OCI-LY1 (cell line): ENCODE results near the gene VPS41.
"Not testable (repeated sequence)": the region's sequence is repeated elsewhere in the genome, so short reads cannot be mapped to it uniquely, and the experiment has no call there.

Source experiments
- H2AFZ ChIP-seq: fragments of 200-600 bp; sonication (generic), shearing (Covaris generic); 2 replicates; pipeline ENCODE4 v1.6.0; 2014; ENCODE audit warnings: antibody characterized with exemption, mild to moderate bottlenecking, low read length
- H3F3A ChIP-seq: fragments of 200-600 bp; sonication (generic), shearing (Covaris generic); 2 replicates; pipeline ENCODE4 v1.6.0; 2014; ENCODE audit warnings: mild to moderate bottlenecking, antibody characterized with exemption, low read length, moderate library complexity; ENCODE audit not compliant: insufficient read depth
- H3K27ac ChIP-seq: fragments of 200-600 bp; sonication (generic); 2 replicates; pipeline ENCODE4 v1.5.1; 2014; ENCODE audit warnings: low read length, mixed run types, mild to moderate bottlenecking, low read depth; ENCODE audit not compliant: poor library complexity, severe bottlenecking
- H3K27me3 ChIP-seq: fragments of 200-600 bp; sonication (generic); 2 replicates; pipeline ENCODE4 v1.6.0; 2014; ENCODE audit warnings: antibody characterized with exemption, mild to moderate bottlenecking, low read length, moderate library complexity; ENCODE audit not compliant: insufficient read depth
- H3K36me3 ChIP-seq: fragments of 200-600 bp; sonication (generic); 2 replicates; pipeline ENCODE4 v1.6.1; 2014; ENCODE audit warnings: mild to moderate bottlenecking, antibody characterized with exemption, low read length, moderate library complexity, mixed read lengths; ENCODE audit not compliant: insufficient read depth
- H3K4me1 ChIP-seq: fragments of 200-600 bp; sonication (generic); 2 replicates; pipeline ENCODE4 v1.5.1; 2014; ENCODE audit warnings: mild to moderate bottlenecking, low read length, moderate library complexity; ENCODE audit not compliant: insufficient read depth, severe bottlenecking
- H3K4me2 ChIP-seq: fragments of 200-600 bp; sonication (generic), shearing (Covaris generic); 2 replicates; pipeline ENCODE4 v1.6.1; 2014; ENCODE audit warnings: low read length
- H3K4me3 ChIP-seq: fragments of 200-600 bp; sonication (generic); 2 replicates; pipeline ENCODE4 v1.5.1; 2014; ENCODE audit warnings: low read length, low read depth, mild to moderate bottlenecking, mixed read lengths; ENCODE audit not compliant: poor library complexity, severe bottlenecking
- H3K79me2 ChIP-seq: fragments of 200-600 bp; shearing (Covaris generic); 2 replicates; pipeline ENCODE4 v1.6.1; 2016; ENCODE audit warnings: mixed run types, low read length, mixed read lengths; ENCODE audit not compliant: insufficient read depth
- H3K9ac ChIP-seq: fragments of 200-600 bp; sonication (generic), shearing (Covaris generic); 2 replicates; pipeline ENCODE4 v1.6.1; 2014; ENCODE audit warnings: mild to moderate bottlenecking, low read length, mixed read lengths
- H3K9me2 ChIP-seq: fragments of 200-600 bp; sonication (generic), shearing (Covaris generic); 2 replicates; pipeline ENCODE4 v1.6.1; 2014; ENCODE audit warnings: low read depth, mild to moderate bottlenecking, low read length, mixed read lengths
- H3K9me3 ChIP-seq: fragments of 200-600 bp; shearing (Covaris generic); 2 replicates; pipeline ENCODE4 v1.6.1; 2014; ENCODE audit warnings: low read length, mixed read lengths
- H4K20me1 ChIP-seq: fragments of 200-600 bp; sonication (generic), shearing (Covaris generic); 2 replicates; pipeline ENCODE4 v1.6.0; 2016; ENCODE audit warnings: mild to moderate bottlenecking, low read length; ENCODE audit not compliant: insufficient read depth
- EZH2 ChIP-seq: fragments of 200-600 bp; sonication (generic), shearing (Covaris generic); IDR thresholded peaks from 2 replicates; pipeline ENCODE4 v1.8.0; 2017; ENCODE audit warnings: borderline replicate concordance, mixed run types, mild to moderate bottlenecking, antibody characterized with exemption, low read length, moderate library complexity, mixed read lengths
- TF ChIP-seq, protein P1 (sequence below): fragments of 200-600 bp; sonication (generic), shearing (Covaris generic); IDR thresholded peaks from 2 replicates; pipeline ENCODE4 v1.5.1; 2017; ENCODE audit warnings: mild to moderate bottlenecking, antibody characterized with exemption, low read length, moderate library complexity, mixed read lengths

VPS41 gene

DNA sequence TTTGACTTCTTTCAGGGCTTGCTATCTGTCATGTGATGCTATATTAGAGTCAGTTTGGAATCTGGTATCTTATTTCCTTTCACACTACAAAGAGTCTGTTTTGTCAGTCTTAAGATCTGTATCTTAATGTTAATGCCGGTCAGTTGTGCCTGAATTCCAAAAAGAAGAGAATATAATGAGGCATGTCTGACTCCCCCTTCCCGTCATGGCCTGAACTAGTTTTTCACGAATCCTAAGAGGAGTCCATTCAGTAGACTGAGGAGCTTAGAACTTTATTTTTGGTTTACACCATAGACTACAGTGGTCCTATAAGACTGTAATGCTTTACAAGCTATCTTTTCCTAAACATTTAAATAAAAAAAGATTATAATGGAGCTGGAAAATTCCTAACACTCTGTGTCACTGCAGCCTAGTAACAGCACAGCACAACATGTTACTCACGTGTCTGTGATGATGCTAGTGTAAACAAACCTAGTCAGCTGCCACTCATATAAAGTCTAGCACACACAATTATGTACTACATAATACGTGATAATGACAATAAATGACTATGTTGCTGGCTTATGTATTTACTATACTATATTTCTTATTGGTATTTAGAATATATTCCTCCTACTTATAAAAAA, 50.6 kb downstream of the VPS41 start:
- Histone ChIP-seq H3K4me2 (no peak overlapping the region), H3F3A (no peaks in the 10 kb centered on the region), H3K79me2 (no peaks in the 10 kb centered on the region), H4K20me1 (no peaks in the 10 kb centered on the region), H3K27ac (no peak overlapping the region), H3K4me1 (peaks cover 12% of the 10 kb centered on the region), H3K36me3 (peaks cover 12% of the 10 kb centered on the region; the same call in 1 of the 2 replicates), H3K27me3 (no peaks in the 10 kb centered on the region), H3K9me3 (no peaks in the 10 kb centered on the region), H3K4me3 (no peak overlapping the region), H2AFZ (no peak overlapping the region), H3K9me2 (no peaks in the 10 kb centered on the region), H3K9ac (no peak overlapping the region)
- TF ChIP-seq, protein P1, sequence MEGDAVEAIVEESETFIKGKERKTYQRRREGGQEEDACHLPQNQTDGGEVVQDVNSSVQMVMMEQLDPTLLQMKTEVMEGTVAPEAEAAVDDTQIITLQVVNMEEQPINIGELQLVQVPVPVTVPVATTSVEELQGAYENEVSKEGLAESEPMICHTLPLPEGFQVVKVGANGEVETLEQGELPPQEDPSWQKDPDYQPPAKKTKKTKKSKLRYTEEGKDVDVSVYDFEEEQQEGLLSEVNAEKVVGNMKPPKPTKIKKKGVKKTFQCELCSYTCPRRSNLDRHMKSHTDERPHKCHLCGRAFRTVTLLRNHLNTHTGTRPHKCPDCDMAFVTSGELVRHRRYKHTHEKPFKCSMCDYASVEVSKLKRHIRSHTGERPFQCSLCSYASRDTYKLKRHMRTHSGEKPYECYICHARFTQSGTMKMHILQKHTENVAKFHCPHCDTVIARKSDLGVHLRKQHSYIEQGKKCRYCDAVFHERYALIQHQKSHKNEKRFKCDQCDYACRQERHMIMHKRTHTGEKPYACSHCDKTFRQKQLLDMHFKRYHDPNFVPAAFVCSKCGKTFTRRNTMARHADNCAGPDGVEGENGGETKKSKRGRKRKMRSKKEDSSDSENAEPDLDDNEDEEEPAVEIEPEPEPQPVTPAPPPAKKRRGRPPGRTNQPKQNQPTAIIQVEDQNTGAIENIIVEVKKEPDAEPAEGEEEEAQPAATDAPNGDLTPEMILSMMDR = no peak
- TF ChIP-seq EZH2 = no peak

DNA sequence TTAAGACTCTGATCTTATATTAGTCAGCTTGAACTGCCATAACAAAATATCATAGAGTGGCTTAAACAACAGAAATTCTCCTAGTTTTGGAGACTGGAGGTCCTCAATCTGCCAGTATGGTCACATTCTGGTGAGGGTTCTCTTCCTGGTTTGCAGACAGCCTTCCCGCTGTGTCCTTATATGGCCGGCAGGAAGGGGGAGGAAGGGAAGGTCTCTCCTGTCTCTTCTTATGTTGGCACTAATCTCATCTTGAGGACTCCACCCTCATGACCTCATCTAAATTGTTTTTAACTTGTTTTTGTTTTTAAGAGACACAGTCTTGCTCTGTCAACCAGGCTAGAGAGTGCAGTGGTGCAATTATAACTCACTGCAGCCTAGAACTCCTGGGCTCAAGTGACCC, 53.1 kb downstream of the VPS41 start:
- H3K4me2 ChIP-seq = no peak overlapping the region
- no peaks in the 10 kb centered on the region for H3F3A ChIP-seq
- no peaks in the 10 kb centered on the region for H3K36me3 ChIP-seq
- H3K9me3 ChIP-seq = no peaks in the 10 kb centered on the region
- H3K9me2 ChIP-seq = no peaks in the 10 kb centered on the region
- no peak overlapping the region for H3K4me3 ChIP-seq
- H3K27me3 ChIP-seq = no peaks in the 10 kb centered on the region
- H3K4me1 ChIP-seq = peaks cover 12% of the 10 kb centered on the region
- no peaks in the 10 kb centered on the region for H3K79me2 ChIP-seq
- H3K27ac ChIP-seq = no peak overlapping the region
- H4K20me1 ChIP-seq = no peaks in the 10 kb centered on the region
- H3K9ac ChIP-seq = no peak overlapping the region
- no peak overlapping the region for H2AFZ ChIP-seq
- TF ChIP-seq, protein P1 = no peak
- TF ChIP-seq EZH2 = no peak

DNA sequence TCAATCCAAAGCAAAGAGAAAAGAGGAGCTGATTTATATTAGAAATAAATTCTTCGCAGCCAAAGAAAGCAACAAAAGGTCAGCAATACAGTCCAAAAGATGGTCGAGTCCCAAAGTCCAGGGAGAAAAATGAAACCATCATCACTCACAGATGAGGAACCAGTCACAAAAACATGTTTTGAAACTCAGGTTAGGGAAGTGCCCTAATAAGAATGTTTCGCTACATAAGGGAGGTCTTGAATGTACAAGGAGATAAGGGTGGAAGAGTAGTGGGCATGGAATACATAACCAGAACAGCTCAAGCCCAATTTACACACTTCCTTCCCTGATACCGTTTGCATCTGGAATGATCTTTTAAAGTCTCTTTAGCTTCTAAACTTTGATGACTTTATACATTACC, 53.6 kb downstream of the VPS41 start:
- Histone ChIP-seq H2AFZ (no peak overlapping the region), H3F3A (no peaks in the 10 kb centered on the region), H3K4me2 (no peak overlapping the region), H3K36me3 (no peaks in the 10 kb centered on the region), H3K27me3 (no peaks in the 10 kb centered on the region), H3K4me3 (no peak overlapping the region), H3K27ac (no peak overlapping the region), H3K9ac (no peak overlapping the region), H3K9me2 (no peaks in the 10 kb centered on the region), H4K20me1 (no peaks in the 10 kb centered on the region), H3K79me2 (no peaks in the 10 kb centered on the region), H3K4me1 (peaks cover 12% of the 10 kb centered on the region), H3K9me3 (no peaks in the 10 kb centered on the region)
- TF ChIP-seq EZH2 = no peak
- TF ChIP-seq, protein P1 = no peak

DNA sequence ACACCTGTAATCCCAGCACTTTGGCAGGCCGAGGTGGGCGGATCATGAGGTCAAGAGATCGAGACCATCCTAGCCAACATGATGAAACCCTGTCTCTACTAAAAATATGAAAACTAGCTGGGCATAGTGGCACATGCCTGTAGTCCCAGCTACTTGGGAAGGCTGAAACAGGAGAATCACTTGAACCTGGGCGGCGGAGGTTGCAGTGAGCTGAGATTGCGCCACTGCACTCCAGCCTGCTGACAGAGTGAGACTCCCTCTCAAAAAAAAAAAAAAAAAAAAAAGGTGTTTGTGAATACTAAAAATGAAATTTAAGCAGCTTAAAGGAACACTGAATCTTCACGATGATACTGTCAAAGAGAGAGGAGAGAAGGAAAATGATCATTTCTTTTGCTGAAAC, 54.0 kb downstream of the VPS41 start:
- H4K20me1 ChIP-seq, H3K27me3 ChIP-seq, H3F3A ChIP-seq, H2AFZ ChIP-seq, H3K4me3 ChIP-seq, H3K9ac ChIP-seq, H3K79me2 ChIP-seq, H3K36me3 ChIP-seq, H3K9me3 ChIP-seq, H3K9me2 ChIP-seq, H3K27ac ChIP-seq, H3K4me2 ChIP-seq: not testable (repeated sequence)
- H3K4me1 ChIP-seq = peaks cover 12% of the 10 kb centered on the region
